ENCODE data around the gene CLDND2.
A peak's percentile ranks its signal among the peaks of the same experiment; 100 is the strongest.

CLDND2 gene

GRCh38 chr19:51382004-51382403 is 13.2 kb upstream of the CLDND2 start:
- DNase-seq (ENCODE audit: low read depth in 2 of 2) = no peak

GRCh38 chr19:51380379-51380778 is 11.6 kb upstream of the CLDND2 start:
- no peak for DNase-seq (ENCODE audit: low read depth in 2 of 2)

DNA sequence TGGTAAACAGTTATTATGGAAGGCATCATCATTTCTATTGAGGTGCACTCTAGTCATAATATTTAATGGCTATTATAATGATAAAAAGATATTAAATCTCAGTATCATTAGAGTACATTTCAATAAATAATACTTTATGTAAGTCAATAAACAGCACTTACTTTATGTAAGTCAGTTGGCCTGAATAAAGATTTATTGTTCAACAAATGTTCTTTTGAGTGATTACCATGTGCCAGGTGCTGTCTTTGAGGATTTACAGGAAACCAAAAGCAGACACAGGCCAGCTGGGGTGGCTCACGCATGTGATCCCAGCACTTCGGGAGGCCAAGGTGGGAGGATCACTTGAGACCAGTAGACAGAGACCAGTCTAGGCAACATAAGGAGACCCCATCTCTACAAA is 8.6 kb upstream of the CLDND2 start:
- no peak for DNase-seq (ENCODE audit: low read depth in 2 of 2)

DNA sequence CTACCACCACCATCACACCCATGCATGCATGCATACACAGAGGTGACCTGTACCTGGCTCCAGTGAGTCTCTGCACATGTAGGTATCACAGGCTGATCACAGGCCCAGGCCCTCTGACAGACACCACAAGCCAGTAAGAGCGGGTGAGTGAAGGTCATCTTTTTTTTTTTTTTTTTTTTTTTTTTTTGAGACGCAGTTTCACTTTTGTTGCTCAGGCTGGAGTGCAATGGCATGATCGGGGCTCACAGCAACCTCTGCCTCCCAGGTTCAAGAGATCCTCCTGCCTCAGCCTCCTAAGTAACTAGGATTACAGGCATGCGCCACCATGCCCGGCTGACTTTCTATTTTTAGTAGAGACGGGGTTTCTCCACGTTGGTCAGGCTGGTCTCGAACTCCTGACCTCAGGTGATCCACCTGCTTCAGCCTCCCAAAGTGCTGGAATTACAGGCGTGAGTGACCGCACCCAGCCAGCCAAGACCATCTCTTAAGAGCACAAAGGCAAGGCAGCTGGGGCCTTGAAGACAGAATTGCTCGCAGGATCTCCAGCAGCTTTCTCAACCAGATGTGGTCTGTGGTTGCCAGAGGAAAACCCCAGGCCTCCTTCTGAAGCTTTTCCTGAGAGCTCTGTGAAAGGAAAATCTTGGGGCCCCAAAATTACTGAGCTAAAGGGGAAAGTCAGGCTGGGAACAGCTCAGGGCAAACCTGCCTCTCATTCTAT is 6.9 kb upstream of the CLDND2 start:
- no peak for DNase-seq (ENCODE audit: low read depth in 2 of 2)

- peak in 1 of 2 donors; percentile 82 for DNase-seq (ENCODE audit: low read depth in 2 of 2)
Measured at GRCh38 chr19:51372649-51373504, 4.1 kb upstream of the CLDND2 start, which contains the start of gene NKG7. NKG7 (minus strand) TSS chr19:51372654; CDS start chr19:51372535, 119 bp downstream.

GRCh38 chr19:51372021-51372648 is 3.3 kb upstream of the CLDND2 start:
- DNase-seq (ENCODE audit: low read depth in 2 of 2) = no peak

GRCh38 chr19:51371186-51371690 is 2.4 kb upstream of the CLDND2 start:
- no peak for DNase-seq (ENCODE audit: low read depth in 2 of 2)

- DNase-seq (ENCODE audit: low read depth in 2 of 2) = no peak
Measured at GRCh38 chr19:51370230-51370629, 1.4 kb upstream of the CLDND2 start.

DNA sequence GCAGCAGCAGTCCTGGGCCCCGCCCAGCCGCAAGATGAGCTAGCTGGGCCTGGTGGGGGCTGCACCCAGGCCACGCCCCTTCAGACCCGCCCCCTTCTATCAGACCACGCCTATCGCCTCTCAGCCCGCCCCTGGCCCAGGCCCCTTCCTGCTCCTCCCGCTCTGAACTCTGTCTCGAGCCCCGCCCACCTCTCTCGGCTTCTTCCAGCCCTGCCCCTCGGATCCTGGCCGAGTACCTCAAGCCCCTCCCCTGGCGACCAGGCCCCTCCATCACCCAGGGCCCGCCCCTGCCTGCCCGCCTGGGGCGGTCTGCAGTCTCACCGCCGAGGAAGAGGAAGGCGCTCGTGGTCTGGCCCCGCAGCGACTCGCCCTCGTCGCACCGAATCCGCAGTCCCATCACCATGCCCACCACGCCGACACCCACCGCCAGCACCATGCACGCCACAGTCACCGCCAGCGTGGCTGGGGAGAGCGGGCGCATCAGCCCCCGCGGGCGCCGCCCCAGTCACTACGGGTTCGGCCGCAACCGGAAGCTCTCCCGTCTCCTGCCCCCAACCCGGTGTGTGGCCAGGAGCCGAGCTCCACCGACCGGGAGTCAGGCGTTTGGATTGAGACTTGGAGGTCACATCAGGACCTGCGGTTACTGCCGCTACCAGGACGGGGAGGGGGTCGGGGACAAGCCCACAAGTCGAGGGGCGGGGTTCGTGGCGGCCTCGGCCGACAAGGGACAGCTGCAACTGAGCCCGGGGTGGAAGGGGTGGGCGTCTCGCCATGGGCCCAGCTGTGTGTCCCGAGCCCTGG is 1.0 kb downstream of the CLDND2 start:
- peak; percentile 98 to 99 for DNase-seq (ENCODE audit: low read depth in 2 of 2)

GRCh38 chr19:51367255-51367564 is 1.6 kb downstream of the CLDND2 start:
- no peak for DNase-seq (ENCODE audit: low read depth in 2 of 2)

GRCh38 chr19:51366389-51367254 is 2.2 kb downstream of the CLDND2 start:
- DNase-seq (ENCODE audit: low read depth in 2 of 2) = peak; percentile 91 to 92

DNA sequence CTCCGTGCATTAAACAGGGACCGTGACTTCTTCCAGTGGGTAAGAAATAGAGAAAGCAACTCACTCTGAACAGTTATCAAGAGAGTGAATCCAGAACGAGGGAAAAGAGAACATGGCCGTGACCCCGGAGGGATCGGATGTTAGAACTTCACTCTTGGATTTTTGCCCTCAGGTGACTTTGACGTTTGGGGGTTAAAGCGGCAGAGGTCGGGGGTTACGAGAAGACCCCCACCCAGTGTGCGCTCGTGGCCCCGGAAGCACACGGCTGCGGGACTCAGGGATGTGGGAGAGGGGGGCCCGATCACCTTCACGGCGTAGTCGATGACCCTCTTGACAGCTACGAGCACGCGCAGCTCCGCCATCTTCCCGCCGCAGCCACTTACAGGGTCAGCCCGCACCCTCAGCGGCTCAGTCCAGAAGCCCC is 2.8 kb downstream of the CLDND2 start, which contains the start of gene ETFB:
Gene ETFB (minus strand): TSS at position 424 of the 424 bp plus-strand sequence. CDS start 62 bp downstream, at position 362.
- no peak for DNase-seq (ENCODE audit: low read depth in 2 of 2)

DNA sequence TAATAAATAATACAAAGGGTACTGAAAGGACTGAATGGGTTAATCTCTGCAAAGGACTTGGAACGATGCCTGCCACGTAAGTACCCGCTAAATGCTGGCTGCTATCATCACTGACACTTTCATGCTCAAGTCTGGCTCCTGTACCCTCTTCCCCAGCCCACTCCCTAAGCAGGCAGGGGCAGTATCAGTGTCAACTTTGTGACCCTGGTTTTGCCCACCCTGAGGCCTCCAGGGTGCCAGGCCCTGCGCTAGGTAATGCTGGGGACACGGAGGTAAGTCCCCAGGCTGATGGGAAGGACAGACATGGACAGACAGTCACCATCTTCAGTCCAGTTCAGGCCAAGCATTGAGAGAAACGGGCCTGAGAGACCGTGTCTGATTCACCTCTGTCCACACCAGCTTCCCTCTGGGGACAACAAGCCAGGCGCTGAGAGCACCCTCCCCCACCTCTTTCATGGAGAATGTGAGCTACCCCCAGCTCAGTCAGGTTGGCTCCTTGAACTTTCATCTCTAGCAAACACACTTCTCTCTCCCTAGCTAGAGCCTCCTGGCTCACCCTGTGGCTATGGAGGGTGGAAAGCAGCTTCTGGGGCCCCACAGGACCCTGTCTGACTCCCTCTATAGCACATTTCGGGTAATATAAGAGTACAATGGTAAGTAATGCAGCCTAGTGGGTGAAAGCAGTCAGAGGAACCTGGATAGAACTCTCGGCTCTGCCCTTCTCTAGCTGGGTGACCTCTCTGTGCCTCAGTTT is 3.4 kb downstream of the CLDND2 start:
- no peak for DNase-seq (ENCODE audit: low read depth in 2 of 2)

DNA sequence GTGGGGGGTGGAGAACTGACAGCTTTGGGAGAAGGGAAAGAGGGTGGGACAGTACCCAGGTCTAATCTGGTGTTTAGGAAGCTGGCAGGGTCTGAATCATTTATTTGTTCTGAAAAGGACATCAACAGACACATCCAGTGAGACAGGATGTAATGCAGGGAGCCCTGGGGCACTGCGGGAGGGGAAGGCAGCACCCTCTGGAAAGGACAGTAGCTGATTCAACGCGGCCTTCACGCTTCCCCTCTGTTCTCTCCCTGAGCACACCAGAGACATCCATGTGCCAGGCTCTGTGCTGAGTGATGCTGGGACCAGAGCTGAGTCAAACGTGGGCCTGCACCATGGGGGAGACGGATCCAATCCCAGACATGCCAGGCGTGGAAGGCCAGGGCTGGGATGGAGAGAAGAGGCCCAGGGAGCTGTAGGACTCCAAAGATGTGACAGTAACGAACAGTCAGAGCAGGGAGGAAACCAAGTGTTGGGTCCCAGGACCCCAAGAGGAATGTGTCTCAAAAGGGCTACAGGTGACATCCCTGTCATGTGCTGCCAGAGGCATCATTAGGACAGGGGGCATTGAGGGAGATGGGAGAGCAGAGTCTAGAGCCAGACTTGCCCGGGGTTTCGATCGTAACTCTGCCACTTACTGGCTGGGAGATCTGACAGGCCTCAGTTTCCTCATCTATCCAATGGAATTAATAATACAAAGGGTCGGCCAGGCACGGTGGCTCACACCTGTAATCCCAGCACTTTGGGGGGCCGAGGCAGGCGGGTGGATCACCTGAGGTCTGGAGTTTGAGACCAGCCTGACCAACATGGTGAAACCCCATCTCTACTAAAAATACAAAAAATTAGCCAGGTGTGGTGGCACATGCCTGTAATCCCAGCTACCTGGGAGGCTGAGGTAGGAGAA is 4.3 kb downstream of the CLDND2 start:
- DNase-seq (ENCODE audit: low read depth in 2 of 2) = no peak

DNA sequence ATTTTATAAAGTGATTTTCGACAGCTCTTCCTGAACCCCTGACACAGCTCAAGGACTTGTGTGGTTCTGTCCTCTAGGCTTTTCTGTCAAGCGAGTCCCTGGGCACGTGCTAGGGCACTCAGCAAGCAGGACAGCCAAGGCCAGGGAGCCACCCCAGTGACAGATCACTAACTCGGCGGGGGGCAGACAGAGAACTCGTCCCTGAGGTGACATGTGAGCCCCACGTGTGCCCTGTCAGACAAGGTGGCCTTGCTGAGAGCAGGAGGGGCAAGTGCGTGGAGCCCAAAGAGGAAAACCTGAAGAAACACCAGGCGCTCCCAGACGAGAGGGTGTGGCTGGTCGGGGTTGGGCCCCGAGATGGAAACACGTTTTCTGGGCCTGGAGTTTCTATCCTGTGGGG is 7.6 kb downstream of the CLDND2 start:
- DNase-seq (ENCODE audit: low read depth in 2 of 2) = no peak

- no peak for DNase-seq (ENCODE audit: low read depth in 2 of 2)
Measured at GRCh38 chr19:51359294-51359693, 9.5 kb downstream of the CLDND2 start.

DNA sequence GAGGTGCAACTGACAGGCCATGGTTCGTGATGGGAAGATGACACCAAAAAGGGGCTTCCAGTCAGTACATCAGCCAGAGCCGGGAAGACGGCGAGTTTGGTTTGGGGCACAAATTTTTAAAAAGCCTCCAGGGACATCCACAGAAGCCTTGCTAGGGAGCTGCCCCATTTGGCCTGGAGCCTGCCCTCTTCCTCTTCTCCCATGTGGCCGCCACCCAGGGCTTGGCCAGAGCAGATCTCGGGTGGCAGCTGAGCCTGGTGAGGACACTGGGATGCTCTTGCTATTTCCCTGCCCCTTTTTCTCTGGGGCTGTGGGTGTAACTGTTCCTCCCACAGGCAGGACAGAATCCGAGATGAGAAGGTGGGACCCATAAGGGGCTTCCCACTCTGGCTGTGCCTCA is 10.9 kb downstream of the CLDND2 start:
- DNase-seq (ENCODE audit: low read depth in 2 of 2) = no peak

- no peak for DNase-seq (ENCODE audit: low read depth in 2 of 2)
Measured at GRCh38 chr19:51356159-51356801, 12.5 kb downstream of the CLDND2 start.
